B cell (primary cell): ENCODE data around the gene EMID1. TPM values are rescaled to one million over a fixed set of nuclear protein-coding genes. Genes with fewer than 3 reads are reported as not detected.

Experiments
- ATAC-seq: fragments of 200-7000 bp; cut with Tn5 transposase; one replicate; pipeline ENCODE4 v1.10.0; 2021; ENCODE audit warnings: low read depth, mild to moderate bottlenecking, moderate number of reproducible peaks, moderate library complexity
- CTCF ChIA-PET: fragments of 350-600 bp; sonication (Branson Sonifier 250); formaldehyde crosslinking; loops from one replicate; lab custom pipeline; 2021; ENCODE audit warnings: antibody characterized with exemption, inconsistent platforms; lab: Charles Lee
- POLR2A ChIA-PET: fragments of 350-600 bp; sonication (Branson Sonifier 250); formaldehyde crosslinking; loops from one replicate; lab custom pipeline; 2021; ENCODE audit warnings: antibody characterized with exemption; lab: Charles Lee
- DNase-seq: peaks from one replicate; pipeline ENCODE4 v3.0.0; 2013
- H2AFZ ChIP-seq: 2 replicates; pipeline ENCODE4 v1.6.1; 2012; ENCODE audit warnings: mild to moderate bottlenecking, low read depth, low read length; ENCODE audit not compliant: insufficient read depth, poor library complexity, severe bottlenecking
- H3K27ac ChIP-seq, 2 donors: 1 replicate in 1 of 2; 2 replicates in 1 of 2; pipeline ENCODE4 v1.5.1; 2012 to 2013; ENCODE audit warnings: low read length in 2 of 2, mild to moderate bottlenecking in 2 of 2, moderate library complexity in 1 of 2
- H3K27me3 ChIP-seq, 4 experiments: fragments of 200-600 bp in 1 of 4; sonication (generic) in 1 of 4; replicated peaks in 1 of 4; 1 replicate in 2 of 4; 2 replicates in 2 of 4; pipeline versions ENCODE4 v1.6.1 to v1.7.0; 2013 to 2016; ENCODE audit warnings: low read length in 3 of 4, mild to moderate bottlenecking in 2 of 4, mixed read lengths in 1 of 4, moderate library complexity in 1 of 4; ENCODE audit not compliant: insufficient read depth in 4 of 4, control insufficient read depth in 3 of 4; ENCODE audit errors: control extremely low read depth in 1 of 4
- H3K36me3 ChIP-seq, 2 experiments: replicated peaks in 1 of 2; 1 replicate in 1 of 2; 2 replicates in 1 of 2; pipeline versions ENCODE4 v1.6.1 to v1.7.1; 2013; ENCODE audit warnings: low read length in 1 of 2; ENCODE audit not compliant: insufficient read depth in 2 of 2, control insufficient read depth in 1 of 2; ENCODE audit errors: control extremely low read depth in 1 of 2, extremely low read depth in 1 of 2
- H3K4me1 ChIP-seq, 2 donors: fragments of 200-600 bp in 1 of 2; sonication (generic) in 1 of 2; 1 replicate in 1 of 2; 2 replicates in 1 of 2; pipeline versions ENCODE4 v1.5.1 to v1.6.1; 2013 to 2017; ENCODE audit warnings: low read length in 2 of 2; ENCODE audit not compliant: control insufficient read depth in 2 of 2, insufficient read depth in 2 of 2
- H3K4me2 ChIP-seq: replicated peaks from 2 replicates; pipeline ENCODE3; 2012; ENCODE audit warnings: mild to moderate bottlenecking, low read depth, low read length; ENCODE audit not compliant: poor library complexity, severe bottlenecking
- H3K4me3 ChIP-seq, 5 experiments: fragments of 200-600 bp in 1 of 5; sonication (generic) in 1 of 5; 1 replicate in 3 of 5; 2 replicates in 2 of 5; pipeline versions ENCODE4 v1.5.1 to v1.7.0; 2011 to 2016; ENCODE audit warnings: low read length in 4 of 5, mild to moderate bottlenecking in 4 of 5, low read depth in 2 of 5, control low read depth in 1 of 5, moderate library complexity in 1 of 5; ENCODE audit not compliant: insufficient read depth in 1 of 5; ENCODE audit errors: control extremely low read depth in 1 of 5, extremely low read depth in 1 of 5
- H3K79me2 ChIP-seq: fragments of 200-600 bp; sonication (generic); one replicate; pipeline ENCODE4 v1.6.0; 2016; ENCODE audit warnings: low read length; ENCODE audit not compliant: control insufficient read depth, insufficient read depth
- H3K9ac ChIP-seq: fragments of 200-600 bp; sonication (generic); 2 replicates; pipeline ENCODE4 v1.6.1; 2017; ENCODE audit warnings: mild to moderate bottlenecking, low read length, moderate library complexity
- H3K9me3 ChIP-seq, 3 donors: one replicate each; pipeline versions ENCODE4 v1.6.1 to v1.7.1; 2013; ENCODE audit warnings: low read length in 2 of 3; ENCODE audit not compliant: control insufficient read depth in 2 of 3, insufficient read depth in 1 of 3; ENCODE audit errors: control extremely low read depth in 1 of 3
- H4K20me1 ChIP-seq: 2 replicates; pipeline ENCODE4 v1.6.0; 2012; ENCODE audit warnings: mild to moderate bottlenecking, low read length; ENCODE audit not compliant: insufficient read depth, control insufficient read depth, poor library complexity, severe bottlenecking
- H3K27ac Mint-ChIP-seq: one replicate; pipeline ENCODE4 v1.8.0; 2021; ENCODE audit warnings: mixed read lengths
- H3K27me3 Mint-ChIP-seq: one replicate; pipeline ENCODE4 v1.8.0; 2021; ENCODE audit warnings: mixed read lengths
- H3K4me1 Mint-ChIP-seq: one replicate; pipeline ENCODE4 v1.8.0; 2021; ENCODE audit warnings: mixed read lengths
- H3K4me3 Mint-ChIP-seq: one replicate; pipeline ENCODE4 v1.8.0; 2021; ENCODE audit warnings: mixed read lengths
- H3K9me3 Mint-ChIP-seq: one replicate; pipeline ENCODE4 v1.8.0; 2022; ENCODE audit warnings: mixed read lengths; ENCODE audit not compliant: insufficient read depth
- CTCF ChIP-seq: fragments of 200-600 bp; IDR thresholded peaks from one replicate; pipeline ENCODE4 v1.8.0; 2022; ENCODE audit warnings: antibody characterized with exemption, mild to moderate bottlenecking
- EZH2 ChIP-seq: IDR thresholded peaks from 2 replicates; pipeline ENCODE4 v1.6.1; 2012; ENCODE audit warnings: borderline replicate concordance, low read depth, mild to moderate bottlenecking, moderate library complexity, low read length; ENCODE audit not compliant: insufficient read depth, poor library complexity, severe bottlenecking
- WGBS: methylation state at CpG from one replicate; pipeline ENCODE4 v1.1.5; 2013; ENCODE audit warnings: missing lambda C conversion rate; ENCODE audit not compliant: insufficient coverage; 5-methylcytosine and 5-hydroxymethylcytosine counted together
- intact Hi-C: fragments of 100-400 bp; cut with micrococcal nuclease; formaldehyde crosslinking; loops from one replicate; pipeline ENCODE4 v1.10.0; 2022
- polyA plus RNA-seq: library from polyadenylated mRNA; depleted of rRNA; stranded (reverse); fragments of >200 nt; gene quantifications from 2 replicates; pipeline ENCODE4 v1.2.3, GENCODE V29; 2012
- total RNA-seq, 2 donors: library from RNA; stranded (reverse); fragments of 120-200 nt in 1 of 2; gene quantifications; 1 replicate in 1 of 2; 2 replicates in 1 of 2; pipeline versions ENCODE4 v1.2.3 to v1.2.4, GENCODE V29; 2013 to 2022

The EMID1 gene
- total and polyA plus RNA-seq, 2 donors (not counting 1 experiment from before 2014, with no cell fraction given): not detected

- peaks cover 0 to 79% (median 19%) of the 10 kb centered on the region in 4 experiments for H3K27me3 ChIP-seq
- ATAC-seq (peak; percentile 78), DNase-seq (peak; percentile 64)
- H3K4me2 ChIP-seq: peak overlapping the region; percentile 34
- CTCF ChIA-PET: no interaction called here
- no peaks in the 10 kb centered on the region for H3K79me2 ChIP-seq
- no peak overlapping the region for H3K27ac ChIP-seq
- no peak overlapping the region for H3K27ac Mint-ChIP-seq
- H3K9me3 ChIP-seq: peaks cover 0 to 10% (median 0%) of the 10 kb centered on the region in 3 donors
- intact Hi-C loops: no loop called here
- peaks cover 28% of the 10 kb centered on the region for H3K4me1 Mint-ChIP-seq
- H3K27me3 Mint-ChIP-seq: peaks cover 55% of the 10 kb centered on the region
- H3K9me3 Mint-ChIP-seq: no peaks in the 10 kb centered on the region
- H3K4me3 Mint-ChIP-seq: no peak overlapping the region
- H3K4me1 ChIP-seq: peaks cover 22 to 30% of the 10 kb centered on the region in 2 donors
- POLR2A ChIA-PET: interaction anchor here (0.6 to 1.0 kb wide), 2 partner anchors 20 to 60 kb away, joined by 3 to 8 read pairs; no protein-coding TSS in a partner anchor
- H3K36me3 ChIP-seq: no peaks in the 10 kb centered on the region
- no peak overlapping the region for H3K9ac ChIP-seq
- WGBS: 12% methylated on average over 12 of the region's 17 CpGs
- TF ChIP-seq EZH2: no peak
- H3K4me3 ChIP-seq: no peak overlapping the region
- H4K20me1 ChIP-seq: no peaks in the 10 kb centered on the region
- H2AFZ ChIP-seq: no peak overlapping the region
These were observed 3.4 kb downstream of the EMID1 start for GRCh38 chr22:29208879-29209623.

GRCh38 chr22:29209624-29209929 lies 3.9 kb downstream of the EMID1 start:
- WGBS: 83% methylated on average over 3 of the region's 3 CpGs
- Histone ChIP-seq H3K9me3 (peaks cover 0 to 9% (median 0%) of the 10 kb centered on the region in 3 donors), H3K9ac (no peak overlapping the region), H3K36me3 (no peaks in the 10 kb centered on the region), H3K4me3 (no peak overlapping the region), H3K27ac (no peak overlapping the region), H3K79me2 (no peaks in the 10 kb centered on the region), H4K20me1 (no peaks in the 10 kb centered on the region), H3K27me3 (peaks cover 0 to 75% (median 18%) of the 10 kb centered on the region in 4 experiments), H3K4me1 (peaks cover 22 to 30% of the 10 kb centered on the region in 2 donors), H3K4me2 (peak overlapping the region; percentile 34), H2AFZ (no peak overlapping the region)
- peaks cover 53% of the 10 kb centered on the region for H3K27me3 Mint-ChIP-seq
- POLR2A ChIA-PET: interaction anchor here (0.6 kb wide), 1 partner anchor 60 kb away, joined by 3 read pairs; no protein-coding TSS in a partner anchor
- no peak for TF ChIP-seq EZH2
- no peak for TF ChIP-seq CTCF
- CTCF ChIA-PET: no interaction called here
- no peaks in the 10 kb centered on the region for H3K9me3 Mint-ChIP-seq
- intact Hi-C loops: no loop called here
- H3K27ac Mint-ChIP-seq: no peak overlapping the region
- DNase-seq (no peak), ATAC-seq (no peak)
- H3K4me3 Mint-ChIP-seq: no peak overlapping the region
- peaks cover 27% of the 10 kb centered on the region for H3K4me1 Mint-ChIP-seq
